ENCODE data around the gene RGS6.

Gene RGS6

DNA sequence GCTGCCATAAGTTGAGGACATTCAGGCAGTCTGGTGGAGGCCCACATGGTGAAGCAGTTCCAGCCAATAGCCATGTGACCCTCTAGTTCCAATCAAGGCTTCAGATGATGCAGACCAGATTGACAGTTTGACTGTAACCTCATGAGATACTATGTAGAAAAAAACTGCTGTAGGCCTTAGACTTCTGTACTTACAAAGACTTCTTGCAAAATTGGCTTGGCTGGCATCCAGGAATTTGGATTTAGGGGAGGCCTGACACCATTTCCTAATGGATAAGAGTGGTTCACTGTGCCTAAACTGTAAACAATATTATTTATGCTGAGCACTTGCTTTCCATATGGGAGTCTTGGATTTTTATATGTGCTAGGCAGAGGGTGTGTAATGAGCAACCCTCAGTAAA lies 76.4 kb downstream of the RGS6 start:
- no peak for TF ChIP-seq SPI1 (IDR thresholded peaks at IDR 0.05; ENCODE audit: low read depth, low read length)
- no peak for TF ChIP-seq POU2F2 (IDR thresholded peaks at IDR 0.05; ENCODE audit: low read depth, low read length)
- no peak for TF ChIP-seq PAX5 (IDR thresholded peaks at IDR 0.05; ENCODE audit: insufficient read depth, low read length, severe bottlenecking)
- TF ChIP-seq TAF1 (IDR thresholded peaks at IDR 0.05; ENCODE audit: low read depth, low read length) = no peak
- TF ChIP-seq POLR2A (IDR thresholded peaks at IDR 0.05; ENCODE audit: low read depth, low read length) = no peak
- no peak for TF ChIP-seq POLR2AphosphoS5 (IDR thresholded peaks at IDR 0.05; ENCODE audit: low read depth, low read length)
- FAIRE-seq = no peak
- DNase-seq (ENCODE audit: insufficient read length, low spot score) = no peak

DNA sequence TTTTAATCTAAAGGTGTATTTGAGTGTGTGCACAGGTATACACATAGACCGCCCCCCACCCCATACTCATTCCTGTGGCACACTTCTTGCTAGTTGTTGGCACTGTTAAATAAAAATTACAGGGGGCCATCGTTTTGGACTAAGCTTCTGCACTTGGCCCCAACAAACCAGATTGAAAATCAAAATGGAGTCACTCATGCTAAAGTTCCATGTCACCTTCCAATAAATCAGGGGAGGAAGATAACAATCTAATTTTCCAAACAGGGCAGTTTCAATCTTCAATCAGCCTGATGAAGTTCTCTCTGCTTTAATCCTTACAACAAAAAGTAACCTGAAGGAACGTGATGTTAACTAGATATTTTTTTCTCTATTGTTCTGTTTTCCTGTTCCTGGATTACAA lies 78.2 kb downstream of the RGS6 start:
- TF ChIP-seq SPI1 (IDR thresholded peaks at IDR 0.05; ENCODE audit: low read depth, low read length) (no peak), POU2F2 (IDR thresholded peaks at IDR 0.05; ENCODE audit: low read depth, low read length) (no peak), POLR2AphosphoS5 (IDR thresholded peaks at IDR 0.05; ENCODE audit: low read depth, low read length) (no peak), POLR2A (IDR thresholded peaks at IDR 0.05; ENCODE audit: low read depth, low read length) (no peak), TAF1 (IDR thresholded peaks at IDR 0.05; ENCODE audit: low read depth, low read length) (no peak), PAX5 (IDR thresholded peaks at IDR 0.05; ENCODE audit: insufficient read depth, low read length, severe bottlenecking) (no peak)
- FAIRE-seq = no peak

DNA sequence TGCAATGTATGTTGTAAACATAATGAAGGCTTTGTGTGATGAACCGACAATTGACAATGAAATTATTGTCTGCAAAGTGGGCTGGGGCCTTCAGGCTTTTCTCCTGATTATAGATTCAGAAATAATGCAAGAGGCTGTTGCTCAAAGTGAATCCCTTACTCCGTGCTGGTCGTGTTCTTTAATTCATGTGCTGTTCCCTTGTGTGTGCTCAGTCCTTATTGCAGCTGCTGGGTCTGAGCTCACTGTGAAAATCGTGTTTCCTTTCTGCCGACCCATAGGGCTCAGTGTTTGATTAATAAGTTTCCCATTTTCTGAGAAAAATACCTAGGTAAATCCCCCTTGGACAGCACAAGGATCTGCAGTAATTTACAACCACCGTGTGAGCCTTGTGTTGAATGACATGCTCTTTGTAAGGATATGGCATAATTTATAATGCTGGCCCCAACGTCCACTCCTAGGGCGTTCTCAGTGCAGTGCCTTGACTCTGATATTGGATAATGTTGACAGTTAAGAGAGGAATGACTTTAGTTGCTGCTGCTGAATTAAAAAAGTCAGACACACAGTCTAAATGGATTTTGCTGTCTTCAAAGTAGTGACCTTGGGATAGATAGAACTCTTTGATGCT lies 81.6 kb downstream of the RGS6 start:
- TF ChIP-seq SPI1 (IDR thresholded peaks at IDR 0.05; ENCODE audit: low read depth, low read length) = no peak
- TF ChIP-seq POLR2AphosphoS5 (IDR thresholded peaks at IDR 0.05; ENCODE audit: low read depth, low read length) = no peak
- no peak for TF ChIP-seq POU2F2 (IDR thresholded peaks at IDR 0.05; ENCODE audit: low read depth, low read length)
- TF ChIP-seq POLR2A (IDR thresholded peaks at IDR 0.05; ENCODE audit: low read depth, low read length) = no peak
- TF ChIP-seq TAF1 (IDR thresholded peaks at IDR 0.05; ENCODE audit: low read depth, low read length) = no peak
- no peak for TF ChIP-seq PAX5 (IDR thresholded peaks at IDR 0.05; ENCODE audit: insufficient read depth, low read length, severe bottlenecking)
- FAIRE-seq = no peak
- DNase-seq (ENCODE audit: insufficient read length, low spot score) = no peak

More for the DNA sequence above, 78.2 kb downstream of the RGS6 start:
- no peak for DNase-seq (ENCODE audit: insufficient read length, low spot score)

DNA sequence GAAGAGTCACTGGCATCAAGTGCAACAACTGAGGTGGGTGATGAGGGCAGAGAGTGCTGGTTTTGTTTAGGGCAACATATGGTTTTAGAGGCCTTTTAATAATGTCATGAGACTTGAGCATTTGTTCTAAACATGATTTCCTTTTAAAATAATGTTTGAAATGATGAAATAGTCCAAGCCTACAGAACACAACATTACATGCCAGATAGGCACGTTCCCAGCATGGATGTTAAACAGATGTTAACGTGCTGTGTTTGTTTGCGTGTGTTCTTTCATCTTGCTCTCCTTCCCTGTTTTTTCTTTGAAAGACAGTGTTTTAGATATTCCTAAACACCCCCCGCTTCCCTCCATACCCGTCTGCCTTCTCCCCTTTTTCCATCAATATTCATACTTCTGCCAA lies 82.3 kb downstream of the RGS6 start:
- no peak for FAIRE-seq
- TF ChIP-seq POU2F2 (IDR thresholded peaks at IDR 0.05; ENCODE audit: low read depth, low read length) = no peak
- TF ChIP-seq POLR2A (IDR thresholded peaks at IDR 0.05; ENCODE audit: low read depth, low read length) = no peak
- TF ChIP-seq SPI1 (IDR thresholded peaks at IDR 0.05; ENCODE audit: low read depth, low read length) = no peak
- no peak for TF ChIP-seq TAF1 (IDR thresholded peaks at IDR 0.05; ENCODE audit: low read depth, low read length)
- TF ChIP-seq POLR2AphosphoS5 (IDR thresholded peaks at IDR 0.05; ENCODE audit: low read depth, low read length) = no peak
- TF ChIP-seq PAX5 (IDR thresholded peaks at IDR 0.05; ENCODE audit: insufficient read depth, low read length, severe bottlenecking) = no peak

DNA sequence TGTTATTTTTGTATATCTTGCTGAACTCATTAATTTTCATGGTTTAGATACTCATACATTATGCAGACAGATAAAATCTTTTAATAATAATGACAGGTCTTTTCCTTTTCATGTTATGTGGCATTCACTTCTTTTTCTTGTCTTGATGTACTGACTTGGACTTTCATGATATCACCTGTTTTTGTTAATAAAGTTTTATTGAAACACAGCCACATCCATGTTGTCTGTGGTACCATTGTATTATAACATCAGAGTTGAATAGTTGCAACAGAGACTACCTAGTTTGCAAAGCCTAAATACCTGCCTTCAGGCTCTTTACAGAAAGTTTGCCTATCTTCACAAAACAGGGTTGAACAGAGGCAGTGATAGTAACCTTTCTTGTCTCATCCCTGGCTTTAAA lies 85.1 kb downstream of the RGS6 start:
- no peak for TF ChIP-seq PAX5 (IDR thresholded peaks at IDR 0.05; ENCODE audit: insufficient read depth, low read length, severe bottlenecking)
- TF ChIP-seq TAF1 (IDR thresholded peaks at IDR 0.05; ENCODE audit: low read depth, low read length) = no peak
- no peak for TF ChIP-seq POLR2A (IDR thresholded peaks at IDR 0.05; ENCODE audit: low read depth, low read length)
- FAIRE-seq = no peak
- no peak for DNase-seq (ENCODE audit: insufficient read length, low spot score)

More for the DNA sequence above, 82.3 kb downstream of the RGS6 start:
- DNase-seq (ENCODE audit: insufficient read length, low spot score) = no peak

DNA sequence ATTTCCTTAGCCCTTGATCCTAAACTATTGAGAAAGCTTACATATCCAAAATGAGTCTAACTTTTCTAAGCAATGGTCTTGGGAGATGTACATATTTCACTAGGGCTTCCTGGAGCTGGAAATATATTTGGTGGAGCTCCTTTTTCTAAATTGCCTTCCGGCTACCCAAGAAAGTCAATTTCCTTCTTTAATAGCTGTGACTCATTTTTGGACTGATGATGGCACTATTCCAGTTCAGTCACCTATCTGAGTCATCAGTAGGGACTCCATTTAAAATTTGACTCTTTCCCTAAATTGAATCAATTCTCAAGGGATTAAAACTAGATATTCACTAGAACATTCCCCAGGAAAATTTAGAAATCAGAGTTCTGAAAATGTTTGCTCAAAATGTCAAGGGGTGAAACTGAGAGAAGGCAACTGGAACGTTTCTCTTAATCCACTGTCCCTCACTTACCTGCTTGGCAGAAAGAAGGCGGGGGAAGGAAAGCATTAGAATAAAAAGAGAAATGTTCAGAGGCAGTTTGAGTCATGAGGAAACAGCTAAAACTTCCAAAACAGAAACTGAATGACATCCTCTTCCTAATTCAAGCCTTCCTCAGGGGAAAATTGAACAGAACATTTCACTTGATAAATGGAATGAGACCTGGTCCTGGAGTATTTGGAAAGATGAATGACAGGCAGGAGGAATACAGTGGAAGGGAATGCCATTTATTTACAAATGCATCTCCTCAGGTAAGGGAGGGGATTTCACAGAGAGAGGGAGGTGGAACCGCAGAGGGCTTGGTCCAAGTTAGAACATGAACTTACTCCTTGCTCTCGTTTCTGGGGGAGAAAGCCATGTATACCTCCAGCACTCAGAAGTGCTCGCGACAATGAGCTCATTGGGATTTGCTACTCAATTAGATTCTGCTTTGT lies 91.2 kb downstream of the RGS6 start:
- no peak for DNase-seq (ENCODE audit: insufficient read length, low spot score)
- FAIRE-seq = no peak
- TF ChIP-seq TAF1 (IDR thresholded peaks at IDR 0.05; ENCODE audit: low read depth, low read length) = no peak
- TF ChIP-seq SPI1 (IDR thresholded peaks at IDR 0.05; ENCODE audit: low read depth, low read length) = no peak
- TF ChIP-seq POLR2A (IDR thresholded peaks at IDR 0.05; ENCODE audit: low read depth, low read length) = no peak
- no peak for TF ChIP-seq POU2F2 (IDR thresholded peaks at IDR 0.05; ENCODE audit: low read depth, low read length)
- no peak for TF ChIP-seq PAX5 (IDR thresholded peaks at IDR 0.05; ENCODE audit: insufficient read depth, low read length, severe bottlenecking)
- no peak for TF ChIP-seq POLR2AphosphoS5 (IDR thresholded peaks at IDR 0.05; ENCODE audit: low read depth, low read length)

DNA sequence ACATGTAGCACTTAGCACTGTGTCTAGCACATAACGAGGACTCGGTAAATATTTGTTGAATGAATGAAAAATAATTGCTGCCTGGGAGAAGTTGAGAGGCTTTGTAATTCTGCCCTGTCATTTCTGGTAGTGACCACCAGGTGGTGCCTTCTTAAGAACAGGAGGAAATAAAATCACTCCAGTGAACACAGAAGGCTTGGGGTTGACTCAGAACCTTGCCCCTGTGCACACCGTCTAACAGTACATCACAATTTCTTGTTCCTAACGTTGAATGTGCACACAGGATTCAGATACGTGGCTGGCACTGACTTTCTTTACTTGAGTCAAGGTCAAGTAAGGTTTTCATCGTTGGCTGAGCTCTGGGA lies 91.8 kb downstream of the RGS6 start:
- no peak for TF ChIP-seq POU2F2 (IDR thresholded peaks at IDR 0.05; ENCODE audit: low read depth, low read length)
- TF ChIP-seq POLR2AphosphoS5 (IDR thresholded peaks at IDR 0.05; ENCODE audit: low read depth, low read length) = no peak
- TF ChIP-seq PAX5 (IDR thresholded peaks at IDR 0.05; ENCODE audit: insufficient read depth, low read length, severe bottlenecking) = no peak
- no peak for TF ChIP-seq POLR2A (IDR thresholded peaks at IDR 0.05; ENCODE audit: low read depth, low read length)
- no peak for TF ChIP-seq SPI1 (IDR thresholded peaks at IDR 0.05; ENCODE audit: low read depth, low read length)
- TF ChIP-seq TAF1 (IDR thresholded peaks at IDR 0.05; ENCODE audit: low read depth, low read length) = no peak
- FAIRE-seq (peak; percentile 62), DNase-seq (ENCODE audit: insufficient read length, low spot score) (peak; percentile 5)

DNA sequence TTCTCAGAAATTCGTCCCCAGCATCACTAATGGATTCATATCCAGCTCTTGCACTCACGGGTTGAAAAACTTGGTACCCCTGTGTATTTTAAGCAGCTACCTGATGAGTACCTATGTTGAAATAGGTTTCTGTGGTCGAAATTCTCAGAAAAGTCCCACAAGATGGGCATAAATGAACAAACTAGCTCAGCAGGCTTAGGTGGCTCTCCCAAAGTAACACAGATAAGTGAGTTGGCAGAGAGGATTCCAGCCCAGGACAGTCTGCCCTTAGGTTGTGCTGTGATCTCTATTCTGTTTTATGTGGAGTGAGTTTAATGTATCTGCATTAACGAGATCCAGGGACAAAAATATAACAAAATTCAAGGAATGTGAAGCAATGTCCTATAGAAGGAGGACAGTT lies 92.3 kb downstream of the RGS6 start:
- DNase-seq (ENCODE audit: insufficient read length, low spot score) = no peak
- no peak for FAIRE-seq
- no peak for TF ChIP-seq POLR2AphosphoS5 (IDR thresholded peaks at IDR 0.05; ENCODE audit: low read depth, low read length)
- no peak for TF ChIP-seq PAX5 (IDR thresholded peaks at IDR 0.05; ENCODE audit: insufficient read depth, low read length, severe bottlenecking)
- no peak for TF ChIP-seq SPI1 (IDR thresholded peaks at IDR 0.05; ENCODE audit: low read depth, low read length)
- TF ChIP-seq POLR2A (IDR thresholded peaks at IDR 0.05; ENCODE audit: low read depth, low read length) = no peak
- TF ChIP-seq TAF1 (IDR thresholded peaks at IDR 0.05; ENCODE audit: low read depth, low read length) = no peak
- TF ChIP-seq POU2F2 (IDR thresholded peaks at IDR 0.05; ENCODE audit: low read depth, low read length) = no peak

DNA sequence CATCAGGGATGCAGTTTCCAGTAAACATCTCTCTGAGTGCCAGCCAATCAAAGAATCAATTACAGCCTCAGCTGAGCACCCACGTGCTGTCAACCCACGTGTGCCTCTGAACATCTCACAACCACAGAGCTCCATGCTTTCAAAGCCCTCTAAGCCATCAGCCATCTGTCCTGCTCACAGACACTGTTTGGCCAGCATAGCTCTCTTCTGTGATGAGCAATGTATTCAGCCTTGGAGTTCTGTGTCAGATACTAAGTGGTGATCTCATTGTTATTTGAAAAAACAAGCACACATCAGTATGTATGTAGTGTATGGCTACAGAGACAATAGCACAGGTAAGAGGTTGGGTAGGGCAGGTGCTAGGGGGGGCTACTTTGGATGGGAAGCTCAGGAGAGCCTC lies 94.3 kb downstream of the RGS6 start:
- no peak for FAIRE-seq
- no peak for DNase-seq (ENCODE audit: insufficient read length, low spot score)
- no peak for TF ChIP-seq POLR2AphosphoS5 (IDR thresholded peaks at IDR 0.05; ENCODE audit: low read depth, low read length)
- no peak for TF ChIP-seq SPI1 (IDR thresholded peaks at IDR 0.05; ENCODE audit: low read depth, low read length)
- TF ChIP-seq PAX5 (IDR thresholded peaks at IDR 0.05; ENCODE audit: insufficient read depth, low read length, severe bottlenecking) = no peak
- no peak for TF ChIP-seq POLR2A (IDR thresholded peaks at IDR 0.05; ENCODE audit: low read depth, low read length)
- no peak for TF ChIP-seq POU2F2 (IDR thresholded peaks at IDR 0.05; ENCODE audit: low read depth, low read length)
- TF ChIP-seq TAF1 (IDR thresholded peaks at IDR 0.05; ENCODE audit: low read depth, low read length) = no peak
